Occipital lobe (tissue), 2 donors: ENCODE results near the gene CFAP97D2. TPM values are rescaled to one million over a fixed set of nuclear protein-coding genes. Genes with fewer than 3 reads are reported as not detected.
"Not testable (repeated sequence)": the region's sequence is repeated elsewhere in the genome, so short reads cannot be mapped to it uniquely, and the experiment has no call there.

Experiments
- DNase-seq: peaks from one replicate; lab custom pipeline; 2025; lab: John Stamatoyannopoulos, UW
- total RNA-seq: library from RNA; depleted of rRNA; stranded (reverse); fragments of >200 nt; gene quantifications from one replicate; pipeline ENCODE4 v1.2.3, GENCODE V29; 2014

CFAP97D2 gene
- total RNA-seq, 1 donor from 2014 or later = not detected

DNA sequence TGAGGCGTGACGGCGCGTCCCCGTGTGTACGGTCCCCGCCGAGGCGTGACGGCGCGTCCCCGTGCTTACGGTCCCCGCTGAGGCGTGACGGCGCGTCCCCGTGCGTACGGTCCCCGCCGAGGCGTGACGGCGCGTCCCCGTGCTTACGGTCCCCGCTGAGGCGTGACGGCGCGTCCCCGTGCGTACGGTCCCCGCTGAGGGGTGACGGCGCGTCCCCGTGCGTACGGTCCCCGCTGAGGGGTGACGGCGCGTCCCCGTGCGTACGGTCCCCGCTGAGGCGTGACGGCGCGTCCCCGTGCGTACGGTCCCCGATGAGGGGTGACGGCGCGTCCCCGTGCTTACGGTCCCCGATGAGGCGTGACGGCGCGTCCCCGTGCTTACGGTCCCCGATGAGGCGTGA lies 20.5 kb downstream of the CFAP97D2 start:
- DNase-seq = not testable (repeated sequence)

DNA sequence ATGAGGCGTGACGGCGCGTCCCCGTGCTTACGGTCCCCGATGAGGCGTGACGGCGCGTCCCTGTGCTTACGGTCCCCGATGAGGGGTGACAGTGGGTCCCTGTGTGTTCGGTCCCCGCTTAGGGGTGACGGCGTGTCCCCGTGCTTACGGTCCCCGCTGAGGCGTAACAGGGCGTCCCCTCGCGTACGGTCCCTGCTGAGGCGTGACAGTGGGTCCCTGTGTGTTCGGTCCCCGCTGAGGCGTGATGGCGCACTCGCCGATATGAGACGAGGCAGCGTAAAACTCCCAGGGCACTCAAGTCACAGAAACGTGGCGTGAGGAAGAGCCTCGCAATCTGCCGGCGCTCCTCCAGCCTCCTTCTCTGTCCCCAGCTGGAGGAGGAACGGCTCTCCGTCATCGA lies 20.9 kb downstream of the CFAP97D2 start:
- no peak for DNase-seq

DNA sequence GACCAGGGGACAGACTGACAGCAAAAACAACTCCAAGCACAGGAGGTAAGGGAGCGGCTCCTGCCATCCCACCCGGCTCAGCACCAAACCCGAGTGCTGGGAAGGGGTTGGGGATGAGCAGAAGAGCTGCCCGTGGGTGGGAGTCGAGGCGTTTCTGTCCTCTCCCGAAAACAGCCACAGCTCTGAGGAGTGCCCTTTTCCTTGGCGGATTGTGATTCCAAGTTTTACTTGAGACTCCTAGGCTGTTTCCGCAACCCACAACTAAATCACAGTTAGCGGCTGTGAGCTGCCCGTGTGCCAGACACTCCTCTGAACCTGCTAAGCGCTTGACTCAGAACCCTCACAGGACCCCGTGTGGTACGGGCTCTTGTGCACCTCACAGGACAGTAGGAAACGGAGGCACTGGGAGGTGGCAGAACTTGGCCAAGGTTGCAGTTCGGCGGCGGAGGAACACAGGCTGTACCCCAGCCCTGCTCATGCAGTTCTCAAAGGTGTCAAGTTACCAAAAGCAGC lies 21.4 kb downstream of the CFAP97D2 start:
- no peak for DNase-seq

DNA sequence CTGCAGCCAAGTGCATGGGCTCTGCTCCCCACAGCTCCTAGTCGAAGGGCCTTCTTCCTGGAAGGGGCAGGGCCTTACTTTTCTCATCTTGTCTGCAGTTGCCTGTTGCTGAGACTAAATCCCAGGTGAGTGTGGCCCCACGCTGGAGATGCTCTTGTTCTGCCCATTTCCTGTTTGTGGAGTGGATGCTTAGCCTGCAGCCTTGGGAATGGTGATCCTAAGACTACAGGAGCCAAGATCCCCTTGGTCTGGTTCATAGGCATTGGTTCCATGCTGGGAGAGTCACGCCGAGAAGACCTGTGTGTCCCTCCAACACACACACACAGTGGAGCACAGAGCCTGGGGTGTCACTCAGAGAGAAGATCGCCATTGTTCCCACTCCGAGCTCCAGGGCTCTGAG lies 23.5 kb downstream of the CFAP97D2 start:
- no peak for DNase-seq

DNA sequence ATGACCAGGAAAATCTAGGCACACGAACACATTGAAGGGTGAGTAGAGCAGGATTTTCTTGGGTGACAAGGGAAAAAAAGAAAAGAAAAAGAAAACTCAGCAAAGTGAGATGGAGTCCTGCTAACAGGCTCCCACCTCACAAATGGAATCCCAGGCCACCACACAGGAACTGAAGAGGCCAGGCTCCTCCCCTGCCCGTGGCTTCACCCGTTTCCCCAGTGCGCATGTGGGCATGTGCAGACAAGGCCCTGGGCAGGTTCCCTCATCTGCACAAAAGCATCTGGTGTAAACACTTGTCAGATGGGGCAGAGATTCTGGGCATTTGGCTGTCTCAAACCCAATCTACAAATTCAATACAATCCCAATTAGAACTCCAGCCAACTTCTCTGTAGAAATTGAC lies 24.5 kb downstream of the CFAP97D2 start:
- no peak for DNase-seq

DNA sequence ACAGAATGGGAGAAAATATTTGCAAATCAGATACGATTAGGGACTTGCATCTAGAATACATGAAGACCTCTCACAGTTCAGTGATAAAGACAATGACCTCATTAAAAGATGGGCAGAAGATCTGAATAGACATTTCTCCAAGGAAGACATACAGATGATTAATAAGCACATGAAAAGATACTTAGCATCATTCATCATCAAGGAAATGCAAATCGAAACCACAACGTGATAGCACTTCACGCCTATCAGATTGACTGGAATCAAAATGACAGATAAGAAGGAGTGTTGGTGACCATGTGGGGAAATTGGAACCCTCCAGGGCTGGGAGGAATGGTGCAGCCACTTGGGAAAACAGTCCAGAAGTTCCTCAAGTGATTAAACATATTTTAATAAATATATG lies 25.8 kb downstream of the CFAP97D2 start:
- DNase-seq = no peak

DNA sequence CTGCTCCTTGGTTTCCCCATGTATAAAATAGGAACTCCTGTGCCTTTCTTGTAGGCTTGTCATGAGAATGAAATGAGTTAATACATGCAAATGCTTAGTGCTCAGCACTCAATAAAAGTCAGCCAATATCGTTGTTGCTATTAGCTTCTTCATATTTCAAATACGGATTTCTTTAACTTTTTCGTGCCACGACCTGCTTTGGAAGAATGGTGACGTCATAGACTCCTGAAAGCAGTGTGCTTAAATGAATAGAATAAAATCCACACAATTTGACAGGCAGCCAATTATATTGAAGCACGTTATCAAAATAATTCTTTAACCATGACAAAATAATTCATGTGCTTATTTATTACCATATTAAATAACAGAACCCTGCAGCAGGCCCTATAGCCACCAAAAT lies 29.1 kb downstream of the CFAP97D2 start:
- no peak for DNase-seq

DNA sequence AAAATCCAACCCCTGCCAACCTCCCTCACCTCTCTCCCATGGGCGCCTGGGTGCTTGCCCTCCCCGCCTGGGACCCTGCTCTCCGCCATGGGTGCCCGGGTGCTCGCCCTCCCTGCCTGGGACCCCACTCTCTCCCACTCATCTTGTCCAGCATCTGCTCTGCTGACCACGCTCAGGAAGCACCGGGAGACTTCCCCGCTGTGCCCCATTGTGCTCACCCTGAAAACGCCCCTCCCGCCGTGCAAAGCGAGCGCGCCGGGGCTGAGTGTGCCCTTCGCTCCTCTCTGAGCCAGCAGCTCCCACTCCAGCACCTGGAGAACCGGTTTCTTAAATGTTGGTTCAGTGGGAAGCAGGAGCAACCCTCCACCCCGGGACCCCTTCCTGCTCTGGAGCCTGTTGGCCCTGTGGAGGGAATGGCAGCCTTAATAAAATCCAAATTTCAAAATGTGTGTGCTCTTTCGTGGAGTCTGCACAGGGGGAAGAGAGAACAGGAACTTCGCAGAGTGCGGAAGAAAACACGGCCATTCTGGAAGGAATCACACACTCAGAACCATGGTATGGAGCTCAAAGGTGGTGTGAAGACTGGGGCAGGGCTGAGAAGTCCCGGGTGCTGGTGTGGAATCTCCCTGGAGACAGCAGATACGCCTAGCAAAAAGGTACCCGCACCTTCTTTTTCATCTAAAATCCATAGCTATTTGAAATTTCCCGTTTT lies 32.5 kb downstream of the CFAP97D2 start:
- no peak for DNase-seq

DNA sequence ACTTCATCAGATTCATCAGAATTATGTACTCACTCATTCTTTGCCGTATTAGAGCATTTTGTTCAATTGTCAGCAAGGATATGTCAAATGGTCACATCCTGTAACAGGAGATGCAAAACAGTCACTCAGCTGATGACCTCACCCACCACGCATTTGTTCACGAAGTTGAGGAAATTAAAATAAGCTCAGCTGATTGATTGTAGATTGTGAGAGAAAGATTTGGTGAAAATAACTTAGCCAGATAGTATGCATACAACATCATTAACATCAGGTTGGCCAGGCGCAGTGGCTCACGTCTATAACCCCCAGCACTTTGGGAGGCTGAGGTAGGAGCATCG lies 33.1 kb downstream of the CFAP97D2 start:
- DNase-seq = no peak

DNA sequence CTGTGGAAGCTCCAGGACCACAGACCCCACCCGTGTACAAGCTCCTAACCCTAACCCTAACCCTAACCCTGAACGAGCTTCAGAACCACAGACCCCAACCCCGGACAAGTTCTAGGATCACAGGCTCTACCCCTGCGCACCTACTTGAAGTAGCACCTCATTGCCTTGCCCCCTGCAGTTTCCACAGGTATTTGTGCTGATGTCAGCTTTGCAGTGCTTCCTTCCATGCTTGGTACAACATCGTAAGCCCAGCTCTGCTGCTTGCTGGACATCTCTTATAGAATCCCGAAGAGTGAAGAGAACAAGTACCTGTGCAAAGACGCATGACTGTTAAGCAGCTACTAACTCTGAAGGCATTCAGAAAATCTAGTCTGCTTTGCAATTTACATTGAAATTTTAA lies 34.9 kb downstream of the CFAP97D2 start:
- DNase-seq = no peak

DNA sequence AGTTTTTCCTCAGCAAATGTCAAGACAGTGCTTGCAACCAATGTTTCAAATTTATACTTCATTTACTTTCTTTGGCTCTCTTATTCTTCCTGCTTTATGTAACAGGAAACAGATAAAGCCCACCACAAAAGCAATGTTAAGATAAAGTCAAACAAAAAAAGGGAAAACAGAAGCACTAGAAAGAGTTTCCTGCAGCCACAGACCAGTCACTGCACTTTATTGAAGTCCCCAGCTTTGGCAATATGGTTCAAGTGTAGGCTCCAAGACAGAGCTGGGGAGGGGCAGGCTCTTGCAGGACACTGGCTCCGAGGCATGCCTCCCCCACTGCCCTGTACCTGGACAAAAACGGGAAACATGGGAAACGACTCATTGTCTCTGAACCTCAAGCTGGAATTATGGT lies 40.3 kb downstream of the CFAP97D2 start:
- DNase-seq = no peak

DNA sequence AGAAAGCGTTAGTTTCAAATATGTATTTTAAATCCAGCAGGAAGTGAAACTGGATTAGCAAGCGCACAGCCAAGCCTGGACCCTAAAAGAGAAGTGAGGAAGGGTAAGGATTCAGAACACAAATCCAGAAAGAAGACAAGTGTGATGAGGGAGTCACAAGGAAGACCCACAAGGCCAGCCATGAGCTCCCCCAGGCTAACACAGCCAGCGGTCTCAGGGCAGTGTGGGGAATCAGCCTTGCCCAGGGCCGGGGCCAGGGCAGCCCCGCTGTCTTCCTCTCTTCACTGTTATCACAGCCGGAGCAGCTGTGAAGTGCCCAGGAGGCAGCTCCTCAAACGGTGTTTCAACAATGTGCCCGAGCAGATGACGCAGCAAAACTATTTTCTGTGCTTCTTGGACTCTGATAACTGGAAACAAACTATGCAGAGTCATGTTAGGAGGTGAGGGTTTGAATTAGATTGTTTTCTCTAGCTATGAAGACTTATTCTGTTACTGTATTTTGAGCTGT lies 43.5 kb downstream of the CFAP97D2 start:
- no peak for DNase-seq

DNA sequence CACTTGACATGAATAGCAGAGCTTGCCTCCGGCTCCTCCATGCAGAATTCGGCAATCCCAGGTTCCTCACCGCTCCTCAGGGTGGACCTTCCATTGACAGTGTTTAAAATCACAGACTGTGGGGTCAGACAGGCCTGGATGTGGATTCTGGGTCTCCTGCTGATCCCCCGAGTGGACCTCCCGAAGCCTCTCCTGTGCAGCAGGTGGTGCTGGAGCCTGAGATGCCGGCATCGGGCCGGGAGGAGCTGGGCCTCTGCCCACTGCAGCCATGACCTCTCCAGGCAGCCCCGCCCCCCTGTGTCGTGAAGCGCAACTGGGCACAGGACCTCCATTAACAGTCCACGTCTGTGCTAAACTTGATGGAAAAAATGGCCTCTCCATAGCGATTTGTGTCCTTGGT lies 45.1 kb downstream of the CFAP97D2 start:
- DNase-seq = no peak

DNA sequence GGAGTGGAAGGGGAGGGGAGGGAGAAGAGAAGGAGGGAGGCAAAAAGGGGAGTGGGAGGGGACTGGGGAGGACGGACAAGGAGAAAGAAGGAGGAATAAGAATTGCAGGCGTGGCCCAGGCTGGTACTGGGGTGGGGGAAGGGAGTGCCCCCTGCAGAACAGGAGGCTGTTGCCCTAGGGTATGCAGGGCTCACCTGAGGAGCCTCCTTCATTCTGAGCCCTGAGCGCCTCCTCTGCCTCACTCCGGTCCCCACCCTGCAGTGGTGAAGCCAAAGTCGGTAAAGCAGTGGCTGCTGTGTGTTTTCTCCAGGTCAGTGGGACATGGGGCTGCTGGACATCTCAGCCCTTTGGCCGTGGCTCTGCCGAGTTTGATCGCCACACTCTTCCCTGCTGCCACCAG lies 46.6 kb downstream of the CFAP97D2 start:
- no peak for DNase-seq

DNA sequence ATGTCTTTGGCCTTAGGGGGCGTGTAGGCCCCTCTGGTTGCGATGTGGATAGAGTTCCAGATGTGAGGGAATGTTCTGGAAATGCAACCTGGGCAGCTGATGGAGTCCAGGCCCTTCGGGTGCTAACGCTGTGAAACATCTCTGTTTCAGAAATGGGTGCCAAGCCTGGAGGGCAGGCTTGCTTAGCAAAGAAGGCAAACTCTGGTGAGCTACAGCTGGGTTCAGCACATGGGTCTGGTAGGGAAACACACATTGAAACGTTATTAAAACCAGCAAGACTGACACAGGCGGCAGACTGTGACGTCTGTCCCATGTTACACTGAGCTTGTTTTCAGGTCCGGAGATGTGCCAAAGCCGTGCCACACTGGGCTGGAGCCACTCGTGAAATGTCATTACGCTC lies 47.0 kb downstream of the CFAP97D2 start:
- DNase-seq = no peak

DNA sequence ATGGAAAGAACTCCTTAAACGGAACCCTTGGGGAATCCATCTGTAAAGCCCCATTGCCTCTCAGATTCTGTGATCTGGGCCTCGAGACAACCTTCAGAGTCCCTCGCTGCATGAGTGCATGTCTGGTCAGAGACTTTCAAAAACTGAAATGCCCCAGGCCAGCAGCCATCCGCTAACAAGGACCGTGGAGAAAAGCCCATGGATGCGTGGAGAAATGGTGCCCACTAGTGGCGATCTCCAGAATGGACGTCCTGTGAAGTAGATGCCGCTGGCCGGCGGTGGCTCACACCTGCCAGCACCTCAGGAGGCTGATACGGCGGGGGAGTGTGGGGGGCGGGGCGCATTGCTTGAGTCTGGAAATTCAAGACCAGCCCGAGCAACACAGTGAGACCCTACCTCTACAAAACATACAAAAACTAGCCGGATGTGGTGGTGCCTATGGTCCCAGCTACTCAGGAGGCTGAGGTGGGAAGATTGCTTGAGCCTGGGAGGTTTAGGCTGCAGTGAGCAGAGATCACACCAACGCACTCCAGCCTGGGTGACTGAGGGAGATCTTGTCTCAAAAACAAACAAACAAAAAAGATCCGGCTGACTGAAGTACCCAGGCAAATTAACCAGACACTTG lies 47.8 kb downstream of the CFAP97D2 start:
- peak; percentile 54 for DNase-seq

DNA sequence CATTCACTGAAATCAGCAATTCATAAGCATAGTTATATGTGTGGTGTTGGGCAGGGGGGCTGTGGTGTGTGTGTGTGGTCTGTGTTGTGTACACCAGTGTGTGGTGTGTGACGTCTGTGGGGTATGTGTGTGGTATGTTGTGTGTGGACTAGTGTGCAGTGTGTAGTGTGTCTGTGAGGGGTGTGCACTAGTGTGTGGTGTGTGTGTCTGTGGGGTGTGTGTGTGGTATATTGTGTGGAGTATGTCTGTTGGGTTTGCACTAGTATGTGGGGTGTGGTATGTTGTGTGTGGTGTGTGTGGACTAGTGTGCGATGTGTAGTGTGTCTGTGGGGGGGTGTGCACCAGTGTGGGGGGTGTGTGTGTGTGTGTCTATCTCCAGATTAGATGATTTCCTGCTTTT lies 48.5 kb downstream of the CFAP97D2 start:
- no peak for DNase-seq

DNA sequence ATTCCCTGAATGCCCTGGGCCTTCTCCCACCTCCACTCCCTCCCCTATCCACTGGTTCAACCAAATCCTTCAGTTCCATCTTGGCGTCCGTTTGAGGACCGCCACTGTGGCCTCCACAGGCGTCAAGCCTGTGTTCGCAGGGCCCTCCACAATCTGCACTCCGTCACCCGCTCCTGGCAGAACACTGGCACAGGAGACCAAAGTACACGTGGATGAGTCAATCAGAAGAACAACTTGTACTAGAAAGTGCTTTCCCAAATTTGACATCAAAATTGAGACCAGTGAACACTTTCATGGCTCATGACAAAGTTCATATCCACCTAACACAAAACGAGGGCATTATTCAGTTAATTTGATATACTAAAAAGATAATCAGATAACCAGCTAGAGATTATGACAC lies 49.1 kb downstream of the CFAP97D2 start:
- DNase-seq = no peak

DNA sequence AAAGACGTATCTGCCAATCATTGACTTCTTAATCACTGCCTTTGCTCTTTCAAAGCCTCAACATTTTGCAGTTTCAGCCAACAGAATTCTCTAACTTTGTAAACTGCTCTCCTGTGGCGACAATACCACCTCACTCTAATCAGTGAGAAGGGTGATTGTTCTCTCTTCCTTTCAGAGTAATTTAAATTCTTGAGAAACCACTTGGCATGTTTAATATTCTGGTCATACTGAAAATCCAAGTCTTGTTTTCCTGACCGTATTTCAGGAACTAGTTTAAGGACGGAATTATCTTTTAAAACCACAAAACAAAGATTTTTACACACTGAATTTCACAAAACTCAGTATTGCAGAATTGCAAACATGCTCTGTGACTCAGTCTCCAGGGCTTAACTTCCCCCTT lies 50.4 kb downstream of the CFAP97D2 start:
- DNase-seq = no peak

DNA sequence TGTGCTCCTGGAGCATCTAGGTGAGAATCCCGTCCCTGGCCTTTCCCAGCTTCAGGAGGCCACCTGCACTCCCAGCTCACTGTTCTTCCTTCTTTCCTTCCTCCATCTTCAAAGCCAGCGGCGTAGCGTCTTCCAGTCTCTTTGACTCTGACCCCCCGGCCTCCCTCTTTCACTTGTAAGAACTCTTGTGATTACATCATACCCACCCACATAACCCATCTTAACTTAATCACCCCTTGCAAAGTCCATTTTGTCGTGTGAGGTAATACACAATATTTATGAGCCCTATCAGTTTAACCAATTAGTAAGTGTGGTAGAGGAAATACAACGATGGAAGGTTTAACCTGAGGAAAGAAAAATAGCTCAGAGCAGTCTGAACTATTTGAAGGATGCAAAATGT lies 51.1 kb downstream of the CFAP97D2 start:
- DNase-seq = no peak

DNA sequence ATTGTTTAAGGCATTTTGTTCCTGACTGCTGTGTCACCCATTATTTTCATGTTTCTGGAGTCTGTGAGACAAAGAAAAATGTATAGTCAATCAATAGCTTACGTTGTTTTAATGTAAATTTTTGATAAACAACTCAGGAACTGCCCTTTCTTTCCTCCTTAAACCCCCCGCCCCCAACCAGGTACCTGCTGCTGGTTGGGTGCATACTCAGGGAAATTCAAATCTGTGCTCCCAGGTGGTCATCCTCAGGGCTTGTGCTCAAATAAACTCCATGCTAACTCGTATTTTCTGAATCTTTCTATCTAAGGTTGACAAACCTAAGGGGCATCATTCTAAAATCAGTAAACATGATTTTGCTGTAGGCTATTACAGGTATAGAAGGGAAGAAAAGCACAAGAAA lies 51.5 kb downstream of the CFAP97D2 start:
- DNase-seq = no peak

DNA sequence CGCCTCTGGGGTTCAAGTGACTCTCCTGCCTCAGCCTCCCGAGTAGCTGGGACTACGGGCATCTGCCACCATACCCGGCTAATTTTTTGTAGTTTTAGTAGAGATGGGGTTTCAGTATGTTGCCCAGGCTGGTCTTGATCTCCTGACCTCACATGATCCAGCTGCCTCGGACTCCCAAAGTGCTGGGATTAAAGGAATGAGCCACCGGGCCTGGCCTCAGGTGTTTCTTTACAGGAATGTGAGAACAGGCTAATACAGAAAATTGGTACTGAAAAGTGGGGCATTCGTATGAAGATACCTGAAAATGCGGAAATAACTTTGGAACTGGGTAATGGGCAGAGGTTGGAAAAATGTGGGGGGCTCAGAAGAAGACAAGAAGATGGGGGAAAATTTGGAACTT lies 52.8 kb downstream of the CFAP97D2 start:
- no peak for DNase-seq

DNA sequence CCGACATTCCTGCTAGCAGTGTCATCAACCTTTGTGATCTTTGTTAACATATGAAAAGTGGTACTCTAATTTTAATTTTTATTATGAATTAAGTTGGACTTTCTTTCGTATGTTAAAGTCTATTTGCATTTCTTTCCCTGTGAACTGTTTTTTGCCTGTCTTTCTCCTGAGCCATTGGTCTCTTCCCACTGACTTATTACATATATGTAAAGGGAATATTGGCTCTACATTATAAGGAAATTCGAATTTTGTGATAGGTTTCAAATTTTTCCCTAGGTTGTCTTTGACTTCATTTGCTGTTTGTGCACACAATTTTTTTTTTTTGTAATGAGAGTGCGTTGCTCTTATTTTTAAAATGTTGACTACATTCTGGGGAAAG lies 55.2 kb downstream of the CFAP97D2 start:
- DNase-seq = no peak
